OCI-LY7 (cell line): ENCODE results near the gene RASAL2. TPM values are rescaled to one million over a fixed set of nuclear protein-coding genes. Genes with fewer than 3 reads are reported as not detected.
A peak's percentile ranks its signal among the peaks of the same experiment; 100 is the strongest.
"Not testable (repeated sequence)": the region's sequence is repeated elsewhere in the genome, so short reads cannot be mapped to it uniquely, and the experiment has no call there.

Experiments used
- BruUV-seq: library from RNA; stranded (reverse); fragments of 400-500 nt; replicated peaks from 2 replicates; lab custom pipeline; 2021; lab: Mats Ljungman, UMichigan
- CTCF ChIA-PET: fragments of 300-600 bp; sonication (Branson Sonifier 250); formaldehyde crosslinking; loops from one replicate; lab custom pipeline; 2022; ENCODE audit warnings: antibody characterized with exemption; ENCODE audit not compliant: unreplicated experiment; lab: Charles Lee
- POLR2A ChIA-PET: fragments of 300-600 bp; sonication (Branson Sonifier 250); formaldehyde crosslinking; loops from one replicate; lab custom pipeline; 2022; ENCODE audit warnings: antibody characterized with exemption; lab: Charles Lee
- DNase-seq: peaks from one replicate; pipeline ENCODE4 v3.0.0-alpha.2; 2015; ENCODE audit warnings: low spot score
- H2AFZ ChIP-seq: fragments of 200-600 bp; sonication (generic), shearing (Covaris generic); 2 replicates; pipeline ENCODE4 v1.6.1; 2014; ENCODE audit warnings: mild to moderate bottlenecking, antibody characterized with exemption, low read length, moderate library complexity
- H3K27ac ChIP-seq: fragments of 200-600 bp; sonication (generic); 2 replicates; pipeline ENCODE4 v1.5.1; 2014; ENCODE audit warnings: mixed run types, low read depth, mild to moderate bottlenecking, moderate library complexity, low read length, inconsistent platforms; ENCODE audit not compliant: poor library complexity, severe bottlenecking
- H3K36me3 ChIP-seq: fragments of 200-600 bp; sonication (generic); 2 replicates; pipeline ENCODE4 v1.6.1; 2014; ENCODE audit warnings: mild to moderate bottlenecking, antibody characterized with exemption, low read length, moderate library complexity, mixed read lengths; ENCODE audit not compliant: insufficient read depth
- H3K4me1 ChIP-seq: fragments of 200-600 bp; sonication (generic); 2 replicates; pipeline ENCODE4 v1.5.1; 2014; ENCODE audit warnings: mild to moderate bottlenecking, low read length; ENCODE audit not compliant: insufficient read depth, poor library complexity, severe bottlenecking
- H3K4me2 ChIP-seq: fragments of 200-600 bp; sonication (generic); 2 replicates; pipeline ENCODE4 v1.6.1; 2014; ENCODE audit warnings: mild to moderate bottlenecking, low read length
- H3K4me3 ChIP-seq: fragments of 200-600 bp; sonication (generic); 2 replicates; pipeline ENCODE4 v1.5.1; 2014; ENCODE audit warnings: mild to moderate bottlenecking, low read depth, low read length; ENCODE audit not compliant: poor library complexity, severe bottlenecking
- H3K79me2 ChIP-seq: fragments of 200-600 bp; sonication (generic); 2 replicates; pipeline ENCODE4 v1.6.1; 2016; ENCODE audit warnings: low read depth, mild to moderate bottlenecking, low read length, moderate library complexity, mixed read lengths; ENCODE audit not compliant: insufficient read depth
- H3K9me2 ChIP-seq: fragments of 200-600 bp; sonication (generic); 2 replicates; pipeline ENCODE4 v1.6.1; 2016; ENCODE audit warnings: mild to moderate bottlenecking, low read length, mixed read lengths; ENCODE audit not compliant: insufficient read depth
- H3K9me3 ChIP-seq: fragments of 200-600 bp; sonication (generic); 2 replicates; pipeline ENCODE4 v1.6.1; 2014; ENCODE audit warnings: mild to moderate bottlenecking, mixed run types, low read length, mixed read lengths
- H4K20me1 ChIP-seq: fragments of 200-600 bp; sonication (generic); 2 replicates; pipeline ENCODE4 v1.6.1; 2014; ENCODE audit warnings: mild to moderate bottlenecking, antibody characterized with exemption, low read length, moderate library complexity, mixed read lengths; ENCODE audit not compliant: insufficient read depth
- EZH2phosphoT487 ChIP-seq: fragments of 200-600 bp; sonication (generic); IDR thresholded peaks from 2 replicates; pipeline ENCODE4 v1.6.1; 2018; ENCODE audit warnings: low read depth, borderline replicate concordance, mild to moderate bottlenecking, mixed run types, antibody characterized with exemption, low read length, moderate library complexity, mixed read lengths
- intact Hi-C: fragments of 100-400 bp; cut with micrococcal nuclease; formaldehyde crosslinking; loops from one replicate; pipeline ENCODE4 v1.10.0; 2022; ENCODE audit not compliant: unreplicated experiment
- total RNA-seq, 2 experiments: library from RNA; depleted of rRNA in 1 of 2; stranded (reverse); fragments of >200 nt in 1 of 2; shearing (Covaris generic) in 1 of 2; gene quantifications; 2 replicates each; pipeline ENCODE4 v1.2.3, GENCODE V29; 2014 to 2022
- TF ChIP-seq, protein P1 (sequence below): fragments of 200-600 bp; sonication (generic); conservative IDR thresholded peaks from 2 replicates; pipeline ENCODE4 v1.5.1; 2014; ENCODE audit warnings: mild to moderate bottlenecking, antibody characterized with exemption, low read length, moderate library complexity, mixed read lengths

Gene RASAL2
- total RNA-seq, 2 experiments from 2014 or later = 0.09 to 0.27 TPM

DNA sequence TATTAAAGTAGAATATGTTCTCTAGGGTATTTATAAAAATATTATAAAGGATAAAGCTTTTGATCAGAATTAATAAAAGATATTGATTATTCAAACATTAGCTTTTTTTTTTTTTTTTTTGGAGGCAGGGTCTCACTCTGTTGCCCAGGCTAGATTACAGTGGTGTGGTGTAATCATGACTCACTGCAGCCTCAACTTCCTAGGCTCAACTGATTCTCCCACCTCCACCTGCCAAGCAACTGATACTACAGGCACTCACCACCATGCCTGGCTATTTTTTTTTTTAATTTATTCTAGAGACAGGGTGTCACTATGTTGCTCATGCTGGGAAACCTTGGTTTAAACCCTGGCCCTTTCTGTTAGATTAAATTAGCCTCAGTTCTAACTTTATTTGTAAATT, 214.5 kb downstream of the RASAL2 start:
- no peaks in the 10 kb centered on the region for H3K36me3 ChIP-seq
- no peaks in the 10 kb centered on the region for H3K79me2 ChIP-seq
- no peak overlapping the region for H3K4me3 ChIP-seq
- no TSS peak for BruUV-seq
- H4K20me1 ChIP-seq = no peaks in the 10 kb centered on the region
- no peaks in the 10 kb centered on the region for H3K9me2 ChIP-seq
- H3K4me2 ChIP-seq = no peak overlapping the region
- H2AFZ ChIP-seq = no peak overlapping the region
- no peak overlapping the region for H3K27ac ChIP-seq
- DNase-seq = no peak
- intact Hi-C loops = loop anchor here (10.0 kb wide), 1 partner anchor 696 kb away; no protein-coding TSS in a partner anchor
- TF ChIP-seq, protein P1, sequence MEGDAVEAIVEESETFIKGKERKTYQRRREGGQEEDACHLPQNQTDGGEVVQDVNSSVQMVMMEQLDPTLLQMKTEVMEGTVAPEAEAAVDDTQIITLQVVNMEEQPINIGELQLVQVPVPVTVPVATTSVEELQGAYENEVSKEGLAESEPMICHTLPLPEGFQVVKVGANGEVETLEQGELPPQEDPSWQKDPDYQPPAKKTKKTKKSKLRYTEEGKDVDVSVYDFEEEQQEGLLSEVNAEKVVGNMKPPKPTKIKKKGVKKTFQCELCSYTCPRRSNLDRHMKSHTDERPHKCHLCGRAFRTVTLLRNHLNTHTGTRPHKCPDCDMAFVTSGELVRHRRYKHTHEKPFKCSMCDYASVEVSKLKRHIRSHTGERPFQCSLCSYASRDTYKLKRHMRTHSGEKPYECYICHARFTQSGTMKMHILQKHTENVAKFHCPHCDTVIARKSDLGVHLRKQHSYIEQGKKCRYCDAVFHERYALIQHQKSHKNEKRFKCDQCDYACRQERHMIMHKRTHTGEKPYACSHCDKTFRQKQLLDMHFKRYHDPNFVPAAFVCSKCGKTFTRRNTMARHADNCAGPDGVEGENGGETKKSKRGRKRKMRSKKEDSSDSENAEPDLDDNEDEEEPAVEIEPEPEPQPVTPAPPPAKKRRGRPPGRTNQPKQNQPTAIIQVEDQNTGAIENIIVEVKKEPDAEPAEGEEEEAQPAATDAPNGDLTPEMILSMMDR = no peak
- TF ChIP-seq EZH2phosphoT487 = no peak
- H3K9me3 ChIP-seq = no peaks in the 10 kb centered on the region
- CTCF ChIA-PET = interaction anchor here (0.6 kb wide), 1 partner anchor 1851 kb away, joined by 5 read pairs; no protein-coding TSS in a partner anchor
- H3K4me1 ChIP-seq = no peaks in the 10 kb centered on the region
- POLR2A ChIA-PET = interaction anchor here (0.6 to 1.5 kb wide), 6 partner anchors 8 to 1798 kb away, joined by 3 to 5 read pairs (median 4); no protein-coding TSS in a partner anchor

DNA sequence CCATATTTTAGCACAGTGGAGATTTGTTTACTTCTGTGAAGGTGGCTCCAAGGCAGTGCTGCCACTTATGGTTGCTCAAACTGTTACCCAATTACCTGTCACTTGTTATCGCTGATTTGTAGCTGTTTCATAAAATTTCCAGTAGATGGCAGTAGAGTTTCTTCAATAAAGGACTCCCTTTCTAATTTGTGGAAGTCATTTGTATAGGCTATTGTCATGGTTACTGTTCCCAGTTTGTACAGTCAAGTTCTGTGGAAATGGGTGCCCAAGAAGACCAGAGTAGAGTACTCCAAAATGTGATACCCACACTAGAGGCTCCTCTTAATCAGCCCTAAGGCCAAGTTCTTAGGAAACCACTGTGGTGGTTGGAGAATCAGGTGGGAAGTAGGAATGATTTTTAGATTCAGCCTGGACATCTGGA, 216.8 kb downstream of the RASAL2 start:
- intact Hi-C loops = loop anchor here (2.0 to 10.0 kb wide), 2 partner anchors 190 to 1064 kb away; no protein-coding TSS in a partner anchor
- no peaks in the 10 kb centered on the region for H3K79me2 ChIP-seq
- no TSS peak for BruUV-seq
- CTCF ChIA-PET = interaction anchor here (0.6 to 1.0 kb wide), 2 partner anchors 11 to 654 kb away, joined by 3 to 4 read pairs; no protein-coding TSS in a partner anchor
- H3K4me1 ChIP-seq = no peaks in the 10 kb centered on the region
- H4K20me1 ChIP-seq = no peaks in the 10 kb centered on the region
- TF ChIP-seq EZH2phosphoT487 = no peak
- TF ChIP-seq, protein P1 = peak; percentile 90
- no peaks in the 10 kb centered on the region for H3K9me2 ChIP-seq
- H3K4me3 ChIP-seq = no peak overlapping the region
- H2AFZ ChIP-seq = no peak overlapping the region
- no peaks in the 10 kb centered on the region for H3K9me3 ChIP-seq
- no peak overlapping the region for H3K4me2 ChIP-seq
- DNase-seq = peak; percentile 70
- H3K27ac ChIP-seq = no peak overlapping the region
- H3K36me3 ChIP-seq = no peaks in the 10 kb centered on the region
- POLR2A ChIA-PET = interaction anchor here (0.7 to 1.2 kb wide), 2 partner anchors 11 to 16 kb away, joined by 3 to 4 read pairs; no protein-coding TSS in a partner anchor

DNA sequence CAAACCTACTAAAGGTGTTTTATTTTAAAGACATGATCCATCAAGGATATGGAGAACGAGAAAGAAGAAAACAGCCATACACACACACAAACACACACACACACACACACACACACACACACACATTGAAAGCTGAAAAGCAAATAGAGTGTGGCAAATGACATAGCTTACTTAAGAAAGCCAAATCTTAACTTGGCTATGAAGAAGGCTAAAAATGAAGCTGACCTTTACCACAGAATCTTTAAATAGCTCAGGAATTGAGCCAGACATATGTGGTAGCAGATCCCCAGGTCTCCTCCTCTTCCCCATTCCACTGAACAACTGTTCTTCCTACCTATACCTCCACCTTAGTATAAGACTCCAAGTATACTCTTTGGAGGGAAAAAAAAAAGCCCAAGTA, 217.3 kb downstream of the RASAL2 start:
- intact Hi-C loops = loop anchor here (2.0 to 10.0 kb wide), 2 partner anchors 190 to 1064 kb away; no protein-coding TSS in a partner anchor
- H3K27ac ChIP-seq = no peak overlapping the region
- CTCF ChIA-PET = interaction anchor here (0.6 to 1.0 kb wide), 4 partner anchors 11 to 1299 kb away, joined by 3 to 4 read pairs (median 4); no protein-coding TSS in a partner anchor
- no peaks in the 10 kb centered on the region for H3K9me3 ChIP-seq
- H3K79me2 ChIP-seq = no peaks in the 10 kb centered on the region
- no peak overlapping the region for H2AFZ ChIP-seq
- no TSS peak for BruUV-seq
- DNase-seq = no peak
- H4K20me1 ChIP-seq = no peaks in the 10 kb centered on the region
- H3K9me2 ChIP-seq = no peaks in the 10 kb centered on the region
- POLR2A ChIA-PET = interaction anchor here (1.2 to 1.4 kb wide), 2 partner anchors 11 to 692 kb away, joined by 3 to 4 read pairs; no protein-coding TSS in a partner anchor
- H3K4me2 ChIP-seq = no peak overlapping the region
- H3K36me3 ChIP-seq = no peaks in the 10 kb centered on the region
- H3K4me3 ChIP-seq = no peak overlapping the region
- TF ChIP-seq EZH2phosphoT487 = no peak
- TF ChIP-seq, protein P1 = no peak
- no peaks in the 10 kb centered on the region for H3K4me1 ChIP-seq

DNA sequence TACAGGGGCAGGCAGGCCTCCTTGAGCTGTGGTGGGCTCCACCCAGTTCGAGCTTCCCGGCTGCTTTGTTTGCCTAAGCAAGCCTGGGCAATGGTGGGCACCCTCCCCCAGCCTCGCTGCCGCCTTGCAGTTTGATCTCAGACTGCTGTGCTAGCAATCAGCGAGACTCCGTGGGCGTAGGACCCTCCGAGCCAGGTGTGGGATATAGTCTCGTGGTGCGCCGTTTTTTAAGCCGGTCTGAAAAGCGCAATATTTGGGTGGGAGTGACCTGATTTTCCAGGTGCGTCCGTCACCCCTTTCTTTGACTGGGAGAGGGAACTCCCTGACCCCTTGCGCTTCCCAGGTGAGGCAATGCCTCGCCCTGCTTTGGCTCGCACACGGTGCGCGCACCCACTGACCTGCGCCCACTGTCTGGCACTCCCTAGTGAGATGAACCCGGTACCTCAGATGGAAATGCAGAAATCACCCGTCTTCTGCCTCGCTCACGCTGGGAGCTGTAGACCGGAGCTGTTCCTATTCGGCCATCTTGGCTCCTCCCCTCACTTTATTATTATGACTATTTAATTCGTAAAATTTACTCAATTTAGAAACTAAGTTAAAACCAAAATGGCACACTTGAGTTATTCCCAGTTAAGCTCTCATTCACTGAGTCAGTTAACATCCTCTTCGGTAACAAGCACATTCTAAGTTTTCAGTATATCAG, 226.5 kb downstream of the RASAL2 start:
- intact Hi-C loops, H2AFZ ChIP-seq, CTCF ChIA-PET, H4K20me1 ChIP-seq, POLR2A ChIA-PET, H3K4me2 ChIP-seq, H3K9me2 ChIP-seq, H3K36me3 ChIP-seq, DNase-seq, H3K4me3 ChIP-seq, H3K9me3 ChIP-seq, BruUV-seq, H3K4me1 ChIP-seq, H3K27ac ChIP-seq, H3K79me2 ChIP-seq: not testable (repeated sequence)
